ENCODE results near the gene PPP1R37.

- TF ChIP-seq CTCF (IDR thresholded peaks at IDR 0.05) = no peak
- no peak for TF ChIP-seq POLR2A (IDR thresholded peaks at IDR 0.05)
These were observed 5.0 kb downstream of the PPP1R37 start for GRCh38 chr19:45097776-45098520.

Measured in uterus (tissue), 2 donors.